Measurements from ENCODE around the gene TMEM19.

Gene TMEM19

DNA sequence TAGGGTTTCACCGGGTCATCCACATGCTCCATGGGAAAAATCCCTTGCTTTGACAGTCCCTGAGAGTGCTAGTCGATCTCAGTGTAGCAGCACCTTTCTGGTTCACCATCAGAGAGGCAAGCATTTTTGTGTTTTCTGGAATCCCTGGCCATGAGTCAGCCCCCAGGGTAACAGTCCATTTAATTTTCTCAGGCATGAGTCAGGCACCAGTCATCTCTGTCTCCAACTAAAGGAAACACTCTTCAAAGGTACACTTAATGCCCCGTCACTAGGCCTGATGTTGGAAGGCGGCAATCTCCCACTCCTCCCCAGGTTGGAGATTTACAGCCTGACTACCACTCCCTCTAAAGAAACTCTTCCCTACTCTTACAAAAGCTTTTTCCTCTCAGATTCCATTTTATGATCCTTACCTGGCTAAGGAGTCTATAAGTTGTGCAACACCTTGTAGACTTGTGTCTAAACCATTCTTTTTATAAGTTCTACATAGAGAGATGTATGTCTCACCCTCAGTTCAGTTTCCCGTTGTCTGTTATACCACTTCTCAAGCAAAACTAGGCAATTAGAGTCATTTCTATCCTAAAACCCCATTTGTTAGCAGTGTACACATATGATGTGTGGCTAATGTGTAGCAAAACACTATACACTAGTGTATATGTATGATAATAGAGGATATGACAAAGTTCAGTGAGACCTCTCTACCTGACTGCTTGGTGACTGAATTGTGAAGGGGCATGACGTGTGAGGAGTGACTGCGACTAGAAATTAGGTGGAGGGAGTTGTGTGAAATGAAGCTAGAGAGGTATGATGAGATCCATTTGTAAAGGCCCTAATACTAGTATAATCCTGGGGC lies 24.6 kb downstream of the TMEM19 start:
- DNase-seq (ENCODE audit: low read depth in 4 of 4, low spot score in 1 of 4) = no peak

- DNase-seq (ENCODE audit: low read depth in 4 of 4, low spot score in 1 of 4) = no peak
Observed at GRCh38 chr12:71718611-71719010, 32.7 kb downstream of the TMEM19 start.

- DNase-seq (ENCODE audit: low read depth in 4 of 4, low spot score in 1 of 4) = no peak
Observed at GRCh38 chr12:71719647-71720370, 33.9 kb downstream of the TMEM19 start.

DNA sequence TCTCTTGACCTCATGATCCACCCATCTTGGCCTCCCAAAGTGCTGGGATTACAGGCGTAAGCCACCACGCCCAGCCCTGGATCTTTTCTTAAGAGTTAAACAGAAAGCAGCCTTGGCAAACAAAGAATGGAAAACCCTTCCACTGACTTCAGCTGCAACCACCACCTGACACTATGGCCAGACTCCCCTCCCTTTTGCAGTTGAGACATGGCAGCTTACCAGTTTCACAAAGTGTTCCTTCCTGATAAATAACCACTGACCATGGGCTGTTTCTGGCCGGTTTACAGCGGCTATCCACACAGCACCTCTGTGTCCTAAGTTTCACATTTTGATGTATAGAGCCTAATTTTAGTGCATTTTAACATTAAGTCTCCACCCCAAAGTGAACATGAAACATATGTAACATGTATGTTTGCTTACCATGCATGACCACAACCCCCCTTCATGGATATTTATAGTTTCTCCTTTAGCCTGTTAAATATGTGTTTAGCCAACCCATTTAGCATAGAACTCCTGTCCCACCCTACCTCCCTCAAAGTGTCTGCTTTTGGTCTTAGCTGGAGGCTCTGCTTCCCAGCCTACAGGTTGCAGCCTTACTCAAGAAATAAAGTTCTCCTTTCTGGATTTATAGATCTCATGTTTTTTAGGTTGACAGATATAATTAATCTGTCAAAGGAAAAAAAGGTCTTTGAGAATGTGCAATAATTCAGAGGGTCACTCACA lies 36.1 kb downstream of the TMEM19 start:
- DNase-seq (ENCODE audit: low read depth in 4 of 4, low spot score in 1 of 4) = no peak

GRCh38 chr12:71725011-71725410 lies 39.1 kb downstream of the TMEM19 start:
- DNase-seq (ENCODE audit: low read depth in 4 of 4, low spot score in 1 of 4) = no peak

DNA sequence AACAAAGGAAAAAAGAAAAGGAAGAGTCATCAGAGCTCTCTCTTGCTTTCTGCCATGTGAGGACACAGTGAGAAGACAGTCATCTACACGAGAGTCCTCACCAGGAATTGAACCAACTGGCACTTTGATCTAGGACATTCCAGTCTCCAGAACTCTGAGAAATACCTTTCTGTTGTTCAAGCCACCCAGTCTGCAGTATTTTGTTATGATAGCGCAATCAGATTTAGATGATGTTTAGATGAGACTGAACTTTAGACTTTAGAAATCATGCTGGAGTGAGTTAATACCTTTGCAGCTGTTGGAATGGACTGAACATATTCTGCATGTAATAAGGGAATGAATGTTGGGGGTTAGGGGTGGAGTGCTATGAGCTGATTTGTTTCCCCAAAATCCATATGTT lies 40.7 kb downstream of the TMEM19 start:
- no peak for DNase-seq (ENCODE audit: low read depth in 4 of 4, low spot score in 1 of 4)

- no peak for DNase-seq (ENCODE audit: low read depth in 4 of 4, low spot score in 1 of 4)
Observed at GRCh38 chr12:71727958-71728357, 42.1 kb downstream of the TMEM19 start.

DNA sequence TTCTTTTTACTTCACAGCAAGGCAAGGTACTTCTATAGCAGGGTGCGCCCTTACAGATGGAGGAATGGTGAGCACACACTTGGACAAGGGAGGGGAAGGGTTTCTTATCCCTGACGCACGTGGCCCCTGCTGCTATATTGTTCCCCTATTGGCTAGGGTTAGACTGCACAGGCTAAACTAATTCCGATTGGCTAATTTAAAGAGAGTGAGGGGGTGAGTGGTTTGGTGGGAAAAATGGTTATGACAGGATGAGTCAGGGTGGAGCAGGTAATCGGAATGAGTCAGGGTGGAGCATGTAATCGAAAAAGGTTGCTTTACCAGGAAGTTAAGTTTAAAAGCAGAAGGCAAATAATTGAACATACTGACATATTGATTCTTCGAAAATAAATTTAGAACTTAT lies 45.1 kb downstream of the TMEM19 start:
- DNase-seq (ENCODE audit: low read depth in 4 of 4, low spot score in 1 of 4) = no peak

DNA sequence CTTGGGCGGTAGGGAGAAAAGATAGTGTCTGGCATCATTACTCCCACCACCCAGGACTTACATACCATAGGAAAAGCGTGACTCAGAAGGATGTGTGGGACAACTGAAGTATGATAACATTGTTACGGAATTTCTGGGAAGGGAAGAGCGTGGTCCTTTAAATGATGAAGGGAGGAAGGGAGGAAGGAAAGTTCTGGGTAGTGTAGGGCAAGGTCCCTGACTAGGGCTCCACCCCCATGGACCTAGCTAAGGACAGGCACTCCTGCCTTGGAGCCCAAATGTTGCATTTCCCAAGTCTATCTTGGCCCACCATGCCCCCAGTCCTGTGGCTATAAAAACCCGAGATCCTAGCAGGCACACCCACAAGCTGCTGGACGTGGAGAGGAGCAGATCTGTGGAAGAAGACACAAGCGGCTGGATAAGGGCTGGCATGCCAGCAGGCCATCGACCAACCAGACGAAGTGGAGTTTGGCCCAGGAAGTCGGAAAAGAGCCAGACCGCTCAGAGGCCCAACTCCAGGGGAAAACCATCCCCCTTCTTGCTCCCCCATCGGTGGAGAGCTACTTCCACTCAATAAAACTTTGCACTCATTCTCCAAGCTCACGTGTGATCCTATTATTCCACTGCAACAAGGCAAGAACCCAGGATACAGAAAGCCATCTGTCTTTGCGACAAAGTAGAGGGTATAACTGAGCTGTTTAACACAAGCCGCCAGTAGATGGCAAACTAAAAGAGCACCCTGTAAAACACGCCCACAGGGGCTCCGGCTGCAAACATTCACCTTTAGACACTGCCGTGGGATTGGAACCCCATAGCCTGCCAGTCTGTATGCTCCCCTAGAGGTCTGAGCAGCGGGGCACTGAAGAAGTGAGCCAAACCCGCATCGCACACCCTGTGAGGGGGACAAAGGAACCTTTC lies 45.8 kb downstream of the TMEM19 start:
- no peak for DNase-seq (ENCODE audit: low read depth in 4 of 4, low spot score in 1 of 4)

GRCh38 chr12:71732357-71732712 lies 46.5 kb downstream of the TMEM19 start:
- no peak for DNase-seq (ENCODE audit: low read depth in 4 of 4, low spot score in 1 of 4)

GRCh38 chr12:71737197-71737596 lies 51.3 kb downstream of the TMEM19 start:
- no peak for DNase-seq (ENCODE audit: low read depth in 4 of 4, low spot score in 1 of 4)

DNA sequence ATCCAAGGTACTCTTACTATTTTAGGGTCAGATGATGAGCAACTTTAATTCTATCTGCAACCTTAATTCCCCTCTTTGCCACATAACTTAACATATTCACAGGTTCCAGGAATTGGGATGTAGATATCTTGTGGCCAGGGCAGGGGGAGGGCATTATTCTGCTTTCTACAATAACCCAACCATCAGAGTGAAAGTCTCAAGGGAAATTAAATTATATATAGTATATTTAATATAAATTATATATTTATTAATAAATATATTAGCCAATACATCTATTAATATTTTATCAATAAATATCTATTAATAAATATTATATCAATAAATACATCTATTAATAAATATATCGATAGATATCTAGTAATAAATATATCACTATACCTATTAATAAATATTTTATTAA lies 57.1 kb downstream of the TMEM19 start:
- no peak for DNase-seq (ENCODE audit: low read depth in 4 of 4, low spot score in 1 of 4)

GRCh38 chr12:71744522-71745300 lies 58.8 kb downstream of the TMEM19 start:
- no peak for DNase-seq (ENCODE audit: low read depth in 4 of 4, low spot score in 1 of 4)

DNA sequence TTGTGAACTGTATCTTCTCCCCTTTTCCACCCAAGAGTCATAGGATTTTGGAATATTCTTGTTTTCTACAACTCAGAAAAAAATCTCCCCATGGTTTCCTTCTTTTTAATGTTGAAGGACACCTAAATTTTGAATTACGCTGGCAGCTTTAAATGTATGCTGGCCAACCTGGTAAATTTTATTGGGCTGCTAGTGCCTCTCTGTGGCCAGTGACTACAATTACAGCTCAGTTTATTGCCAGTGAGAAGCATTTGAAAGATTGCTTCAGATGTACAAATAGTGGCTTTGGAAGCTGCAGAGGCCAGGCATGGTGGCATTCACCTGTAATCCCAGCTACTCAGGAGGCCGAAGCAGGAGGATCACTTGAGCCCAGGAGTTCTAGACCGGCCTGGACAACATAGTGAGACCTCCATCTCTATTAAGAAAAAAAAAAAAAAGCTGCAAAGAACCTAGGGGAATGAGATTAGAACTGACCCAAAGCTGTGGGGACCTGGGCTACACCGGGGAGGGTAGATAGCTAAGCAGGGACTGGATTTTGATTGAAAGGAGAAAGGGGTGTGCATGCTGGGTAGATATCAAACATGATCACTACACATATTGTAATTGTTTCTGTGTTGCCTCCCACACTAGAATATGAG lies 61.2 kb downstream of the TMEM19 start:
- DNase-seq (ENCODE audit: low read depth in 4 of 4, low spot score in 1 of 4) = peak in 1 of 4 experiments; percentile 15

- no peak for DNase-seq (ENCODE audit: low read depth in 4 of 4, low spot score in 1 of 4)
Observed at GRCh38 chr12:71748081-71748850, 62.4 kb downstream of the TMEM19 start.

DNA sequence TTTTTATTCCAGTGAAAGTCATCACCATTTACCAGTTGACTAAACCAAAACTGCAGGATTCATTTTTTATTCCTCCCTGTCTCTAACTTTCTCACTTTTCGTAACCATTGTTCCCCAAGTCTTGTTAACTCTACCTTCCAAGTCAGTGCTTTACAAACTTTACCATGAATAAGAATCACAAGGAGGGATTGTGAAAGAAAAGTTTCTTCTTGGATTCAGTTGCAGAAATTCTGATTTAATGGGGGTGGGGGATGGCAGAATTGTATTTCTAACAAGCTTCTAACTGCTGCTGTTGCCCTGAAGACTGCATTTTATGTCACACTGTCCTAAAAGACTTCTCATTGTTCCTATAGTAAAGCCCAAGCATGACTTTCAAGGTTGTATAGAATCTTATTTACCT lies 63.8 kb downstream of the TMEM19 start:
- no peak for DNase-seq (ENCODE audit: low read depth in 4 of 4, low spot score in 1 of 4)

- DNase-seq (ENCODE audit: low read depth in 4 of 4, low spot score in 1 of 4) = no peak
Observed at GRCh38 chr12:71752891-71753290, 67.0 kb downstream of the TMEM19 start.
